Measurements from ENCODE around the gene FBXW5.

DNA sequence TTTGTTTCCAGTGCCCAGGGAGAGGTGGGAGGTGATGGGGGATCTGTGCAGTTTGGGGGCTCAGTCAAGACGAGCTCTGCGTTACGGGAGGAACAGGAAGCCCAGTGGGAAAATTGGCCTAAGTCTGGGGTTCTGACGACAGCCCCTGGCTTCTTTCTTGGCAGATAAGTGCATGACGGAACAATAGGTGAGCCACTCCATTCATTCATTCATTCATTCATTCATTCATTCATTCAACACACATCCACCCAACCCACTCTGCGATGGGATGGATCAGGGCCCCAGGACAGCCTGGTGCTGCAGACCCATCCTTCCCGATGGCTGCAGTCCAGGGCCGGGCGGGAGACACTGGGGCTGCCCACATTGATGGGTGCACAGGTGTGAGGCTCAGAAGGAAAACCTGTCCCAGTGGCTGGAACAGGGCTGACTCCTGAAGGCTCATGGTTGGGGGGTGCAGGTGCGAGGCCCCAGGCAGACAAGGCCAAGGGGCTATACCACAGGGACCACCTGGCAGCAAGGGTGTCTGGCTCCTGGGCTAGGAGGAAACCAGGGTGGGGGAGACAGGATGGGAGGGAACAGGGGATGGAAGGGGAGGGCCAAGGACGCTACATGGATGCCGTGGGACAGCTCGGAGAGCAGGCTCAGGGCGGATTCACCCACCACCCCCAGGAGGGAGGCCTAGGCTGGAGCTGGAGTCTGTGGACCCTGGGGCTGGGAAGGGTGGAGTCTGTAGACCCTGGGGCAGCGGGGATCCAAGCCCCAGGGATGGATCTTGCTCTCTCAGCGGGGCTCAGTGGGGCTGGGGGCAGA lies 36.3 kb upstream of the FBXW5 start:
- TF ChIP-seq, protein P1, sequence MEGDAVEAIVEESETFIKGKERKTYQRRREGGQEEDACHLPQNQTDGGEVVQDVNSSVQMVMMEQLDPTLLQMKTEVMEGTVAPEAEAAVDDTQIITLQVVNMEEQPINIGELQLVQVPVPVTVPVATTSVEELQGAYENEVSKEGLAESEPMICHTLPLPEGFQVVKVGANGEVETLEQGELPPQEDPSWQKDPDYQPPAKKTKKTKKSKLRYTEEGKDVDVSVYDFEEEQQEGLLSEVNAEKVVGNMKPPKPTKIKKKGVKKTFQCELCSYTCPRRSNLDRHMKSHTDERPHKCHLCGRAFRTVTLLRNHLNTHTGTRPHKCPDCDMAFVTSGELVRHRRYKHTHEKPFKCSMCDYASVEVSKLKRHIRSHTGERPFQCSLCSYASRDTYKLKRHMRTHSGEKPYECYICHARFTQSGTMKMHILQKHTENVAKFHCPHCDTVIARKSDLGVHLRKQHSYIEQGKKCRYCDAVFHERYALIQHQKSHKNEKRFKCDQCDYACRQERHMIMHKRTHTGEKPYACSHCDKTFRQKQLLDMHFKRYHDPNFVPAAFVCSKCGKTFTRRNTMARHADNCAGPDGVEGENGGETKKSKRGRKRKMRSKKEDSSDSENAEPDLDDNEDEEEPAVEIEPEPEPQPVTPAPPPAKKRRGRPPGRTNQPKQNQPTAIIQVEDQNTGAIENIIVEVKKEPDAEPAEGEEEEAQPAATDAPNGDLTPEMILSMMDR (conservative IDR thresholded peaks at IDR 0.05; ENCODE audit: low read length): no peak
- TF ChIP-seq EZH2phosphoT487 (IDR thresholded peaks at IDR 0.05; ENCODE audit: borderline replicate concordance): no peak
